Right lobe of liver (tissue), 6 donors: Measurements from ENCODE around the gene IFNA13. TPM values are rescaled to one million over a fixed set of nuclear protein-coding genes. Genes with fewer than 3 reads are reported as not detected.
A peak's percentile ranks its signal among the peaks of the same experiment; 100 is the strongest.

Experiments used
- ATAC-seq, 4 donors: fragments of 200-7000 bp; cut with Tn5 transposase; one replicate each; pipeline ENCODE4 v1.9.1; 2020; ENCODE audit warnings: mild to moderate bottlenecking in 4 of 4, moderate library complexity in 4 of 4
- DNase-seq, 3 donors: peaks; one replicate each; pipeline ENCODE4 v3.0.0-alpha.2; 2020
- H3K27ac ChIP-seq, 3 donors: fragments of 200-600 bp; one replicate each; pipeline ENCODE4 v1.8.0; 2022
- H3K27me3 ChIP-seq, 2 donors: fragments of 200-600 bp; one replicate each; pipeline ENCODE4 v1.8.0; 2022
- H3K36me3 ChIP-seq, 4 donors: fragments of 200-600 bp; sonication (generic) in 1 of 4; one replicate each; pipeline versions ENCODE4 v1.5.1 to v1.8.0; 2017 to 2022; ENCODE audit warnings: control low read depth in 1 of 4
- H3K4me1 ChIP-seq, 4 donors: fragments of 200-600 bp; sonication (generic) in 1 of 4; one replicate each; pipeline versions ENCODE4 v1.5.1 to v1.8.0; 2017 to 2022; ENCODE audit warnings: control low read depth in 1 of 4
- H3K4me3 ChIP-seq, 3 donors: fragments of 200-600 bp; one replicate each; pipeline ENCODE4 v1.8.0; 2022
- H3K9me3 ChIP-seq, 4 donors: fragments of 200-600 bp; sonication (generic) in 1 of 4; one replicate each; pipeline versions ENCODE4 v1.5.1 to v1.8.0; 2017 to 2022; ENCODE audit warnings: control low read depth in 1 of 4
- CTCF ChIP-seq, 4 donors: fragments of 200-600 bp in 3 of 4; fragments of 450-650 bp in 1 of 4; IDR thresholded peaks; one replicate each; pipeline versions ENCODE4 v1.5.1 to v1.8.0; 2016 to 2022; ENCODE audit warnings: antibody characterized with exemption in 4 of 4, mild to moderate bottlenecking in 2 of 4
- POLR2A ChIP-seq: fragments of 450-650 bp; IDR thresholded peaks from one replicate; pipeline ENCODE4 v1.6.1; 2017; ENCODE audit warnings: antibody characterized with exemption, mild to moderate bottlenecking
- WGBS: methylation state at CpG from one replicate; pipeline ENCODE4 v1.1.6; 2018; ENCODE audit warnings: low coverage, low lambda C conversion rate; ENCODE audit not compliant: insufficient coverage; ENCODE audit errors: missing lambda C conversion rate; 5-methylcytosine and 5-hydroxymethylcytosine counted together
- intact Hi-C, 2 donors: fragments of 100-400 bp; cut with DNase I; formaldehyde crosslinking; loops; one replicate each; pipeline versions ENCODE4 v1.11.2 to v1.14.1; 2022
- total RNA-seq, 6 experiments: library from RNA; depleted of rRNA in 2 of 6; stranded (reverse); fragments of >200 nt in 2 of 6; fragmentation: NEBNext Ultra II Directional in 3 of 6; extraction: Animal tissue kit (Norgen Biotek cat#: 25700) in 3 of 6; gene quantifications; one replicate each; pipeline versions ENCODE4 v1.1.0 to v1.2.4, GENCODE V29; 2016 to 2023
- donor health status: DM: no; HTN: yes; CAD: no.
- donor health status: DM: no; HTN: no; CAD: no.
- donor health status: DM: no; HTN: no; CAD: no.
- donor health status: DM: no; HTN: yes; CAD: no.
- donor health status: DM: no; HTN: yes; CAD: no.

IFNA13 gene
- total RNA-seq, 6 experiments from 2014 or later, result not detected

- Histone ChIP-seq H3K4me3 (no peak overlapping the region), H3K9me3 (no peaks in the 10 kb centered on the region), H3K27me3 (no peaks in the 10 kb centered on the region), H3K36me3 (no peaks in the 10 kb centered on the region), H3K27ac (no peak overlapping the region), H3K4me1 (no peaks in the 10 kb centered on the region)
- no peak for ATAC-seq
- DNase-seq, result no peak
- WGBS, result 67% methylated on average over 6 of the region's 8 CpGs
- intact Hi-C loops, result no loop called here
- TF ChIP-seq POLR2A (no peak), CTCF (IDR thresholded peaks at IDR 0.05) (no peak)
These were observed 5.6 kb downstream of the IFNA13 start for GRCh38 chr9:21362287-21362686.

- Histone ChIP-seq H3K4me1 (no peaks in the 10 kb centered on the region), H3K4me3 (no peak overlapping the region), H3K27me3 (no peaks in the 10 kb centered on the region), H3K9me3 (no peaks in the 10 kb centered on the region), H3K27ac (no peak overlapping the region), H3K36me3 (no peaks in the 10 kb centered on the region)
- WGBS, result 40% methylated on average over 7 of the region's 7 CpGs
- intact Hi-C loops, result no loop called here
- DNase-seq (no peak), ATAC-seq (peak in 1 of 4 donors; percentile 43)
- TF ChIP-seq CTCF (IDR thresholded peaks at IDR 0.05), result no peak
- no peak for TF ChIP-seq POLR2A
These were observed 10.1 kb downstream of the IFNA13 start for GRCh38 chr9:21357479-21358460.

- H3K27ac ChIP-seq, result no peak within 1 kb of the TSS
- no peak within 1 kb of the TSS for H3K4me3 ChIP-seq
- ATAC-seq (no peak), DNase-seq (no peak)
- H3K4me1 ChIP-seq, result no peaks in the 10 kb centered on the region
- intact Hi-C loops, result no loop called here
- 78% methylated on average over 1 of the region's 1 CpG for WGBS
- no peaks in the 10 kb centered on the region for H3K27me3 ChIP-seq
- H3K36me3 ChIP-seq, result no peaks in the 10 kb centered on the region
- TF ChIP-seq POLR2A (no peak), CTCF (IDR thresholded peaks at IDR 0.05) (no peak)
- H3K9me3 ChIP-seq, result no peaks in the 10 kb centered on the region
These were observed 17.1 kb downstream of the IFNA13 start, which contains the start of gene IFNA6 for GRCh38 chr9:21350787-21351186. IFNA6 (minus strand) TSS chr9:21350887; CDS start chr9:21350887, 0 bp downstream.

GRCh38 chr9:21348430-21348970, 19.4 kb downstream of the IFNA13 start:
- Histone ChIP-seq H3K4me3 (no peak overlapping the region), H3K36me3 (no peaks in the 10 kb centered on the region), H3K9me3 (no peaks in the 10 kb centered on the region), H3K27me3 (no peaks in the 10 kb centered on the region), H3K27ac (no peak overlapping the region), H3K4me1 (no peaks in the 10 kb centered on the region)
- TF ChIP-seq CTCF (IDR thresholded peaks at IDR 0.05) (no peak), POLR2A (no peak)
- intact Hi-C loops, result no loop called here
- WGBS, result 47% methylated on average over 3 of the region's 3 CpGs
- ATAC-seq, result no peak
- no peak for DNase-seq
